Measurements from ENCODE around the gene UQCC2.

The UQCC2 gene

DNA sequence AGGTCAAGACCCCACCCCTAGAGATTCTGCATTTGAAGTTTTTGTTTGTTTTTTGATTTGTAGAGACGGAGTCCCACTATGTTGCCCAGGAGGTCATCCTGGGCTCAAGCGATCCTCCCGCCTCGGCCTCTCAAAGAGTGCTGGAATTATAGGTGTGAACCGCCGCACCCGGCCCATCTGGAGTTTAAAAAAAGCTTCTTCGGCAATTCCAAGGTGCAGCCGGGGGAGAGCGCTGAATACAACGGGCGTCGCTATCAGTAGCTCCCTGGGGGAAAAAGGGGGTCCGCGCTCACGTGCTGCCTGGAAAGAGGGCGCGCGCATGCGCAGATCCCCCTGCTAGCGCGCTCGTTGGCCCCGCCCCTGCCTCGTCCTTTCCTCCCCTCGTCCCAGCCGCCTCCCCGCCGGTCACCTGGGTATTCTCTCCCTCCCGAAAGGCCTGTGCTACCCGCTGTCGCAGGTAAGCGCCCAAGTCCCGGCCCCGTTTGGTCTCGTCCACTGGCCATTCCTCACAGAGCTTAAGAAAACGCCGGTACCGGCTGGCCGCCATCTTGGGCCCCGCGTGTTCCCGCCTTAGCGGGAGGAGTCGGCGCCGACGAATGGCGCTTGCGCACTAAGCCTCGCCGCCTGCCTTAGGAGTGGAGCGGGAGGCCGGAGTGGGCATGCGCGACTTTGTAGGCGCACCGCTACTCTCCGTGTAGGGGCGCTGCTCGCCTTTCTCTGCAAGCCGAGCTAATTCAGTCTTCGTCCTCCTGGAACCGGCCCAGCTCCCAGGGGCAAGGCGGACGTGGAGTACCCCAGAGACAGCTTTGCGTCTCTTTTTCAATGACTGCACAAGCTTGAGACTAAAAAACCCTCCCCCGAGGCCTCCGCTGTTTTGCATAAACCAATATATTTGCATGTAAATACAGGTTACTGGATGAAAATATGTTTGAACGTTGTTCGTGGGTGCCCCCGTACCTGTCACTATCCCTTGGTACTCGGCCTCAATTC lies at the start of gene UQCC2:
Gene UQCC2 (minus strand): TSS at position 561 of the 990 bp plus-strand sequence. CDS start 14 bp downstream, at position 547.
- DNase-seq: peak; percentile 97

DNA sequence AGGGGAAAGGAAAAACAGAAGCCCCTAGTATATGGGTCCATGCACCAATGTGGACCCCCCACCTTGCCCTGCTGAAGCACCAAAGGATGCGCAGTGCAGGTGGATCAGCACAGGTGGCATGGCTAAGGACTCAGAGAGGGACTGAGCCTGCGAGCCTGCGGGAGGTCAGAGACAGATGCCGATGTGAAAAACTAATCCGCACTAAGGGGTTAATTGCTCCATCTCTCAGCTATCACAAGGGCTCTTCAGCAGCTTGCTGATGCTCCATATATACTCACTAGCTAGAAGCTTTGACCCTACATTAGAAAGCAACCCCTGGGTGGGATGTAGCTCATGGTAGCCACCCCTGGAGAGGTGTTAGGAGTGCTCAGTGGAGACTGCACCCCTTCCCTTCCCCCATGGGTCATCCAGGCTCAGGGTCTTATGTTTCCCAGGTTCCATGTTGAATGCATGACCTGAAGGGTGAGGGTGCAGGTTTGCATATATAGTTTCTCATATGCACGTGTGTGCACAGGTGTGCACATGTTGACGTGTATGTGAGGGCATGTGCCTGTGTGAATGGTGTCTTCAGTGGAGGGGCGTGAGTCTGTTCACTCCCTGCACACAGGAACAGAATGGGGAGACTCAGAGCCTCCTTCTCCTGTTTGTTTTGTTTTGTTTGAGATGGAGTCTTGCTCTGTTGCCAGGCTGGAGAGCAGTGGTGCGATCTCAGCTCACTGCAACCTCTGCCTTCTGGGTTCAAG lies 48.6 kb upstream of the UQCC2 start:
- peak; percentile 64 for DNase-seq

DNA sequence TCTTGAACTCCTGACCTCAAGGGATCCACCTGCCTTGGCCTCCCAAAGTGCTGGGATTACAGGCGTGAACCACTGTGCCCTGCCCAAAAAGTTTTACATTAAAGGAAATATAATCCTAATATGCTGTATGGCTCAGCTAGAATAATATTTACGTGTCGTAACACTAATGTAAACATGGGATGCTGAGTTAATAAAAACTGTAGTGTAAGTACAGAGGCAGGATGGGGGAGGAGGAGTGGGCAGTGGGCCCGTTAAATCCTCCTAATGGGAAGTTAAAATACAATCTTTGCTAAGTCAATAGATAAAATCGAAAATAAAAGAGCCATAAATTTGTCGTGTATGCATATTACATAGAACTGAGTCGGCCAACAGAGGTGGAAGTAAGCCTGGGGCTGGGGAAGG lies 47.3 kb upstream of the UQCC2 start:
- no peak for DNase-seq

DNA sequence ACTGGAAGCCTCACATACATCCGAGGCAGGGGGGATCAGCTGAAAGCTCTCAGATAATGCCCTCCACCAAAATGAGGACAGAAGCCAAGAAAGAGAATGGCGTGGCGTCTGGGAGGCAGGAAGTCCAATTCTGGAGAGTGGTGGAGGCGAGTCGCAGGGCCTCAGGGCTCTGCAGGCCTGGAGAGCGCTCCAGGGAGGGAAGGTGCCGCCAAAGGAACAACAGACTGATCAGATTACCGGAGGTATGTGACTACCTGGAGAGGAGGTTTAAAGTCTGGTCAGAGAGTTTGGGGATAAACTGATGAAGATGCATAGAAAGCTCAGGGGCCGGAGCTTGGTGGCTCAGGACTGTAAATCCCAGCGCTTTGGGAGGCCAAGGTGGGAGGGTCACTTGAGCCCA lies 46.4 kb upstream of the UQCC2 start:
- DNase-seq: no peak

DNA sequence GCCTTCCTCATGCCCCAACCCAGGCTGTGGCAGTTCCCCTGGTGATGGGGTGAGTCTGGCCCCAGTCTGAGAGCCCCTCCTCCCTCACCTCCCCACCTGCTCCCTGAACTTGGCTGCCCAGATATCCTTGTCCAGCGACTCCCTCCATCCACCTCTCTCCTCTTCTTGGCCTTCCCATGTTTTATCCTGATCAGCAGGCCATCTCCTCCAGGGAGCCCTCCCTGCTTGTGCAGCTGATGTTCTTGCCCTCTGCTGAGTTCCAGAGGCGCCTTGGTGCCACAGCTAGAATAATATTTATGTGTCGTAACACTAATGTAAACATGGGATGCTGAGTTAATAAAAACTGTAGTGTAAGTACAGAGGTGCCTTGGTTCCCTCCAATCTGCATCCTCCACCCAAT lies 45.6 kb upstream of the UQCC2 start:
- no peak for DNase-seq

DNA sequence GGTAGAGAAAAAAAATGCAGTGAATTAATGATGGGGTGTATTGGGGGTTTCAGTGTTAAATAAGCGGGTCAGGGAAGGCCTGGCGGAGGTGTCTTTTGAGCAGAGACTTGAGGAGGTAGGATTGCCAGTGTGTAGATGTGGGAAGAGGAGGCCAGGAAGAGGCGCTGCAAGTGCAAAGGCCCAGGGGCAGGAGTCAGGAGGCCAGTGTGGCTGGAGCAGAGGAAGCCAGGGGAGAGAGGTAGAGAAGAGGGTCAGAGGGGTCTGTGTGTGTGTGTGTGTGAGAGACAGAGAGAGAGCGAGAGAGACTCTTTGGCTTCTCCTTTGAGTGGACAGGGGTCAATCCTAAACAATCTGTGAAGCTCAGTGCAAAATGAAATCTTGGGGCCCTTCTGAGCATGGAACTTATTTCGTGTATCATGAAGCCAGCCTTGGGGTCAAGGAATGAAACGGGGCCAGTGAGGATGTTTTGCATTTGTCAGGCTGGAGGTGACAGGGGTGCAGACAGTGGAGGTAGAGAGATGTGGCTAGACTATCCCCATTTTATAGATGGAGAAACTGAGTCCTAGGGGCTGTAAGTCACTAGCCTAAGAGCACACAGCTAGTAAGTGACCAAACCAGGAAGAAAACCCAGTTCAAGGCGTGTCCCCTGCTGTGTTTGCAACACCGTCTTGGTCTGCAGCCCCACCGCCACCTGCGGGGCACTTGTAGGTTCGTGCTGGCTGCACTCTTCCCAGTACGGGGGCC lies 44.9 kb upstream of the UQCC2 start:
- DNase-seq: no peak

DNA sequence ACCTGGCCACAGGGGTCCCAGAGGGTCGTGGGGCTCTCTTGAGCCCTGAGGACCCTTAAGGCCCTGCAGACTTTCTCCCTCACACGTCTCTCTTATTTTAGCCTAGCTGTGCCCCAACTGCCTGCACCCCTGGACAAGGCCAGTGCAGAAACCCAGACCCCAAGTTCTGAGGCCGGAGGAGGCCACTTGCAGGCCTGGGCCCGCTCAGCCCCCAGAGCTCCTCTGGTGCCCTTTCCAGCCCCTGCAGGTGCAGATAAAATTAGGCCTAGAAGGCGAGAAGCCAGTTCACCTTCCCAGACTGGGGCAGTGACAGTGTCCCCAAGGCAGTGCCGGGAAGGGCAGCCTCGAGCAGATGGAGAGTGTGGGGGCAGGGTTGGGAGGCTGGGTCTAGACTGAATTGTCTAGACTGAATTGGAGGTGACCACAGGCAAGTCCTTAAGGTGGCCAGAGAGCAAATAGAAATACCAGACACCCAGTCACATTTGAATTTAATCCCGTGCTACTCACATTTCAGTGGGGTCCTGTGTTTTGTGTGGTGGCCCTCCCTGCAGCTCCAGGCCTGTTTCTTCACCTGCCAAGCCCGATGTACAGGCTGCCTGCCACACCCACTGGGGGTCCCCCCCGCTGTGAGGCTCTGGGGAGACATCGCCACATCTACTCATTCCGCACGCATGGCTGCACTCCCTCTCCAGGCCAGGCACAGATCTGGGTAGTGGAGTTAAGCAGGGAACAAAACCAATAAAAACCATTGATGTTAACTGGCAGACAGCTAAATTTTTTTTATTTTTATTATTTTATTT lies 43.8 kb upstream of the UQCC2 start:
- DNase-seq: peak; percentile 93

DNA sequence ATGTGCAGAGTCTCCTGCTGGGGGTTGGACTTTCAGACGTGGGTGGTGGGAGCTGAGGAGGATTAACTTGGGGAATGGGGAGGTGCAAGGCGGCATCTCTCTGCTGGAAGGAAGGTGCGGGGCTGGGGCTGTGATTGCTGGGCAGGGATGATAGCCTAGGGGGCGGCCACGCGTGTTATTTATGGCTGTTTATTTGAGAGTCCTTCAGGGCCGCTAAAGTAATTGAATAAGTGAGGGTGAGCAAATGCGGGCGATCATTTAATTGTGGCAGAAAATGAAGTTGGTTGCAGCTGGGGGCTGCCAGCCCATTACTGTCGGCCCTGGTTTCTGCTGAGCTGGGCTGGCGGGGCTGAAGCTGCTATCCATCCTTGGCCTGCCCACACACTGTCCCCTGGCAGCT lies 42.7 kb upstream of the UQCC2 start:
- DNase-seq: no peak

DNA sequence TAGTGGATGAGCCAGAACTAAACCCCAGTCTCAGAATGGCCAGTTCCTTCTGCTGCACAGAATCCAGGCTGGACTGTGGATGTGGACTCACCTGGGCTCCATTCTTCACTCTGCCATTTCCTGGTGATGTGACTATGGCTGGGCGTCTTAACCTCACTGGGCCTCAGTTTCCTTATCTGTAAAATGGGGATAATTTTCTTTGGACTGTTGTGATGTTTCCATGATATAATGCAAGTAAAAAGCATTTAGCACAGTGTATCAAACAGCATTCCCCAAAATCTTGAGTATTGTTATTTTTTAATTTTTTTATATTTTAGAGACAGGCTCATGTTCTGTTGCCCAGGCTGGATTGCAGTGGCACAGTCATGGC lies 41.1 kb upstream of the UQCC2 start:
- DNase-seq: no peak

DNA sequence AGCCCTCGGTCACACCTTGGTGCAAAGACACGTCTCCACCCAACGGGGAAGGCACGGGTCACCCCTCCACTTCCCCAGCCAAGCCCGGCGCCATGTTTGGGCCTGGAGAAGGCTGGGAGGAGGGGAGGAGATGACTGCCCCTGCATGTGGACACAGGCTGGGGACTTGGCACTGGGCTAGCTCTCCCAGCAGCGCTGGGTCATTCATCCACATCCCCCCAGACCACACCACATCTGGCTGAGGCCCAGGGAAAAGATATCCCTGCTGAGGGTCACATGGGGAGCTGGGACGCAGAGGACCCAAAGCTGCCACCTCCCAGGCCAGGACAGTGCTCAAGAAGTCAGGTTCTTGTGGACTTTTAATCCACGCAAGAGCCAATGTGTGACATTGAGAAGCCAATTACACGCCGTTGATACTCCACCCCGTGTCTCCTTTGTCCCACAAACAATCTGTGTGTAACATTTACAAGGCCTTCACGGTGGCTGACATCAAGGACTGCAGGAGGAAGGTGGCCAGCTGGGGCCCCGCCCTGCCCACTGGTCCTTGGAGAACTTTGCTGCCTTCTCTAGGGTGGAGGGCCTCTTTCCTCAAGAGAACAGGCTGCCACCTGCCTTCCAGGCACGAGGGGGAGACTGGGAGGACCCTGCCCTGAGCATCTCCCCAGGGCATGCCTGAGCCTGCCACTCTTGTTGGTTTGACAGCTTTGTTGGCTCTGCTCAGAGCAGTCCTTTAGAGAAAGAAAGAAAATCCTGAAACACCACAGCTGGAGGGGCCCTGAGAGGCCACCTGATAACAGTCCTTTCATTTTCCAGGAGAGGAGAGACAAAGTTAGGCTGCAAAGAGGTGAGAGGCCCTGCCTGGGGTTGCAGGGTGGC lies 40.5 kb upstream of the UQCC2 start:
- DNase-seq: peak; percentile 97

DNA sequence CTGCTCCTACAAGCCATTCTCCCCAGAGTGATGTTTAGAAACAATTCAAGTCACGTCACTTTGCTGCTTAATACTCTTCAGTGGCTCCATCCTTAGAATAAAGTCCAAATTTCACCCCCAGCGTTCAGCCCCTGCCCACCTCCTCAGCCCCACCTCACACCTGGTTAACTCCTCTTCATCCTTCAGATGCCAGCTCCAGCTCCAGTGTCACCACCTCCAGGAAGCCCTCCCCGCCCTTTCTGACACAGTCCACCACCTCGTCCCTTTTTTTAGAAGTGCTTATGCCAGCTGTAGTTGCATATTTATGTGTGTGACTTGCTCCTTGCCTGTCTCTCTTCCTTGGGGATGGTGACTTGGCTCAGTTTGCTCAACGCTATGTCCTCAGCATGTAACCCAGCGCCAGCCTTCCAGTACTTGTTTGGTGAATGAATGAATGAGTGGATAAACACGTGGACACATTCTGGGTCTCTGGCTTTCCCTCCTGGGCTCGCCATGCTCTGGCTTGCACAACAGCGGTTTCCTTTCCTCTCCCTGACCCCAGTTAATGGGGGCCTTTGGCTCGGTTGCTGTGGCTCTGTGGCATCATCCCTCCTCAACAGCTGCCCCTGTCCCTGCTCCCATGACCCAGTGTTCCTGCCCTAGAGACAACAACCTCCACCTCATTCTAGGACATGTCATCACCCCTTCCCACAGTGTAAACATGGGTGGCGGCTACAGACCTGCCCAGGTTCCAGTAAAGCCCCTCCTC lies 38.9 kb upstream of the UQCC2 start:
- DNase-seq: no peak

DNA sequence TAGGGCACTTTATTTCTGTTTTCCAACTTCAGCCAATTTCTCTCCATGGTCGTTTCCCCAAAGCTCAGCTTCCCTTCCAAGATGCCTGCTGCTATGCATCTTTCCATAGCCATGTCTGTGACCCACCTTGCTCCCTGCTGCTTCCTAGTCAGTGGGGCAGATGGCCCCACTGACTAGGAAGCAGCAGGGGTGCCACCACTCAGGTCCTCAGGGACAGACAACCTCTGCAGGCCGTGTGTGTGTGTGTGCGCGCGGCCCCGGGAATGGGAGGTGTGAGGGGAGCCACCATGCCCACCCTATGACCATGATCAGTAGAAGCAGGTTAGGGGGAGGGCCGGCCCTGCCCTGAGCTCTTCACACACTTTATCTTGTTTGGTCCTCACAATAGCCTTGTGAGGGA lies 37.9 kb upstream of the UQCC2 start:
- peak; percentile 66 for DNase-seq

DNA sequence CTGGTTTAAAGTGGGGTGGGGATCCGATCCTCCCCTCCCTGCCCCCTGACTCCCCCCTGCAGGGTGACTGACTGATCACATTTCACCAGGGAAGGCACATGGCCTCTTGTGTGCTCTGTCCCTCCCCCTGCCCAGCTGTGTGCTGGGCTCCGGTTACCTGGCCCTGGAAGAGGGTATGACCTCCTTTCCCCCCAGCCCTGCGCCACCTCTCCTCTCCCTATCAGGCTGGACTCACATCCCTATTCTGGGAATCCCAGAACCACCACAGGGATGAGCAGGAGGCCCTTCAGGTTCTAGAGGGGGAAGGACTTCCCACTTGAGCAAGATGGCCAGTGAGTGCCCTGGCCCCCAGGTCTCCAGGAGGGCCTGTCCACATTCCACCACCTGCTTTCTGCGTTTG lies 37.3 kb upstream of the UQCC2 start:
- DNase-seq: peak; percentile 66

DNA sequence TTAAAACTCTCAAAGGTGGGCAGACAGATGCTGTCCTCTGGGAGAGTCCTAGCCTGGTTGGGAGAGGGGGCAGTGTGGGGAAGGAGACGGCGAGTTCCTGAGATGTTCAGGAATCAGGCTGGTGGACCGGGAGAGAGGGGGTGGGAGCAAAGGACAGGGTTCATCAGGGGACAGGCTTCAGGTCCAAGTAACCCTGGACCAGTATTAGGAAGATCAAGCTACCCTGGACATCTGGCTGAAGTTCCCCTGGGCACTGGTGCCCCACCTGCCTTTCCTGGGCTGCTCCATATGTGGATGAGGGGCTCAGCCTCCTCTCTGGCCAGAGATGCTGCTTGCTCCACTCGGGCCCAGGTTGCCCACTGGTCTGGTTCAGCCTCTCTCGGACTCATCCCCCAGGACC lies 36.3 kb upstream of the UQCC2 start:
- no peak for DNase-seq

DNA sequence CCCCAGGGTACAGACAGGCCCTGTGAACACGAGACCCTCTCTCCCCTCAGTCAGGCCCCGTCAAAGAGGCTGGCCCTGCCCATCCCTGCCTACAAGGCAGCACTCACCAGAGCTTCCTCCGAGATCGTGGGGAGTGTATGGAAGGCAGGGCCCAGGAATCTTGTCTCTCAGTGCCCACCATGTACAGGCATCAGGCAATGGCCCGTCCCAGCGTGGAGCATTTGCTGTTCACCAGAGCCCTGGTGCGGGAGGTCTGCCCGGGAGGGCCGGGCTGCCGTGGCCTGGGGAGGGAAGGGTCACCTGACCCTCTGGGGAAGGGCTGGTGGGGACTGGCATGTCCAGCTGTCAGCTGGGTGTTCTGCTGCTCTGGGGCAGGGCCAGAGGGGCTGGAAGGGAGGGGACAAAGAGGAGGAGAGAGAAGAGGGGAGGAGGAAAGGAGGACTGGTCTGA lies 35.2 kb upstream of the UQCC2 start, which contains the start of gene IP6K3:
Gene IP6K3 (minus strand): TSS at position 255 of the 450 bp plus-strand sequence. CDS start 11,429 bp downstream, outside the sequence.
- no peak for DNase-seq

DNA sequence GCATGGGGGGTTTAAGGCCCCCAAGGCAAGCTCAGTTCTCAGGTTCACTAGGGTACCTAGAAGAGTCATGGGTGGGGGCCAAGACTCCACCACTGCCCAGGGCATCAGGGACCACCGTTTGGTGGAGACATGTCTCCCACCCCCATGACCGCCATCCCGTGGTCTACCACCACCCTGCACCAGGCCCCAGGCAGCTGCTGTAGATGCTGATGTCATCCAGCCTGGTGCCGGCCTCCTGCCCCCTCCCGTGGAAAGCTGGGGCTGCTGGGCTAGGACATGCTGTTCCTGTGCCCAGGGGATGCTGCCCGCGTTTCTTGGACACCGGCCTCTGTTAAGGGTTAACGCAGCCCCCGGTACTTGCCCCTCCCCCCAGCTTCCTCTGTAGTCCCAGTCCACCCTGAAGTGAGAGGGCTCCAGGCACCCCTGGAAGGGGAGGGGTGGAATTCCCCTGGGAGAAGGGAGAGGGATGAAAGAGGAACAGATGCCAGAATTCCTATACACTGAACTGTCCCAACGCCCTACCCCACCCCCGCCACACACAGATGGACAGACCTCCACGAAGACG lies 34.6 kb upstream of the UQCC2 start:
- DNase-seq: peak; percentile 64

DNA sequence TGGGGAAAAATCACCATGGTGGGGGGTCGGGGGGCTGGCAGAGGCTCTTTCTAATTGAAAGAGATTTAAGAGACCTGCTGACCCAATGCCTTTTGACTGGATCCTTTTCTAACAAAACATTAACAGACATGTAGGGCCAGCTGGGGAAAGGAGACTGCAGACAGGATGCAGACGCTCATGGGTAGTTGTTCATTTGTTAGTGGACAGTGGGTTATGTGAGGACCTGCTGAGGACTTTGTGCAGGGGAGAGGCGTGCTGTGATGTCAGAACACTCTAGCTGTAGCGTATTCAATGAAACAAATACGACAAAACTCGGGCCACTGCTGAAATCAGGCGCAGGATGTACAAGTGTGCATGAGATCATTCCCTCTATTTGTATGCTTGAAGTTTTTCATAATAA lies 34.0 kb upstream of the UQCC2 start:
- DNase-seq: peak; percentile 19

DNA sequence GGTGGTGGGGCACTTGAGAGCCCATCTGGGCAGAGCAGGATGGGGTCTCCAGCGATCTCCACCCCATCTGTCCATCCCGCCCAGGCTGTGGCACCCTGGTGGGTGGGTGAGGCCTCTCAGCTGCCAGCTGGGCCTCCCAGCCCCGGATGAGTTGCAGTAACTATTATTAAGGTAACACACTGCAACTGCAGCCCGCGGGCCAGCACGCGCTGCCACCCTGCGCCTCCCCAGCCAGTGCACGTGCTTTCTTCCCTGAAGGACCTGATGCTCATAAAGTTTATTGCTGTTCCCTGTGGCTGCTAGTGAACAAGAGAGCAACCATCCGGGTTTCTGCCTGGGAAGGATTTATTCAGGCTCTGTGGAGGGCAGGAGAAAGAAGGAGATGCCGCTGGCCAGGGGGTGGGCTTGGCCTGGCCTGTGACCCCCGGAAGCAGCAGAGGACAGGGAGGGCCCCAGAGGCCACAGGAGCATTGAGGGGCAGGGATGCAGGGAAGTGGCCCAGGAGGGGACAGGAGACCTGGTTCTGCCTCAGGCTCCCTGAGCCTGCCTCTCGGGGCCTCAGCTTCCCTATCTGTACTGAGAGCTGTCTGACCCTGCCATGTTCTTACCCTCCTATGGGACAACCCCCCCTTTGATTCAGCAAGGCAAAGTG lies 33.5 kb upstream of the UQCC2 start:
- DNase-seq: peak; percentile 96

All from NCI-H2171 treated with DMSO at 0.1 percent for 48 hours (cell line).